ENCODE data around the gene CYP8B1. TPM values are rescaled to one million over a fixed set of nuclear protein-coding genes. Genes with fewer than 3 reads are reported as not detected.

CYP8B1 gene
- total and polyA plus RNA-seq, 2 of the 13 experiments (the other 11 are each of a cell fraction or from before 2014, with no cell fraction given) = 0.58 to 2.0 TPM

GRCh38 chr3:42855547-42856380 is 19.9 kb downstream of the CYP8B1 start (continued):
- TF ChIP-seq, protein P1, sequence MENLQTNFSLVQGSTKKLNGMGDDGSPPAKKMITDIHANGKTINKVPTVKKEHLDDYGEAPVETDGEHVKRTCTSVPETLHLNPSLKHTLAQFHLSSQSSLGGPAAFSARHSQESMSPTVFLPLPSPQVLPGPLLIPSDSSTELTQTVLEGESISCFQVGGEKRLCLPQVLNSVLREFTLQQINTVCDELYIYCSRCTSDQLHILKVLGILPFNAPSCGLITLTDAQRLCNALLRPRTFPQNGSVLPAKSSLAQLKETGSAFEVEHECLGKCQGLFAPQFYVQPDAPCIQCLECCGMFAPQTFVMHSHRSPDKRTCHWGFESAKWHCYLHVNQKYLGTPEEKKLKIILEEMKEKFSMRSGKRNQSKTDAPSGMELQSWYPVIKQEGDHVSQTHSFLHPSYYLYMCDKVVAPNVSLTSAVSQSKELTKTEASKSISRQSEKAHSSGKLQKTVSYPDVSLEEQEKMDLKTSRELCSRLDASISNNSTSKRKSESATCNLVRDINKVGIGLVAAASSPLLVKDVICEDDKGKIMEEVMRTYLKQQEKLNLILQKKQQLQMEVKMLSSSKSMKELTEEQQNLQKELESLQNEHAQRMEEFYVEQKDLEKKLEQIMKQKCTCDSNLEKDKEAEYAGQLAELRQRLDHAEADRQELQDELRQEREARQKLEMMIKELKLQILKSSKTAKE (CRISPR knock-in tag; IDR thresholded peaks at IDR 0.05; ENCODE audit: borderline replicate concordance) = peak; percentile 78; the same call in 1 of the 2 replicates
- no peak; the same call in 1 of the 2 replicates for TF ChIP-seq ZSCAN30 (CRISPR knock-in tag; IDR thresholded peaks at IDR 0.05)
- TF ChIP-seq ESRRA (CRISPR knock-in tag; IDR thresholded peaks at IDR 0.05; ENCODE audit: low read depth) = peak; percentile 74; the same call in 1 of the 2 replicates
- no peak for TF ChIP-seq ZNF484 (CRISPR knock-in tag; IDR thresholded peaks at IDR 0.05; ENCODE audit: borderline replicate concordance, low read depth)
- peak; percentile 31; the same call in 1 of the 2 replicates for TF ChIP-seq ZNF317 (CRISPR knock-in tag; IDR thresholded peaks at IDR 0.05)
- TF ChIP-seq ZFP36L1 (CRISPR knock-in tag; IDR thresholded peaks at IDR 0.05) = 0 out of 2 replicates have a peak, but pooled peaks have one; percentile 29
- TF ChIP-seq, protein P2, sequence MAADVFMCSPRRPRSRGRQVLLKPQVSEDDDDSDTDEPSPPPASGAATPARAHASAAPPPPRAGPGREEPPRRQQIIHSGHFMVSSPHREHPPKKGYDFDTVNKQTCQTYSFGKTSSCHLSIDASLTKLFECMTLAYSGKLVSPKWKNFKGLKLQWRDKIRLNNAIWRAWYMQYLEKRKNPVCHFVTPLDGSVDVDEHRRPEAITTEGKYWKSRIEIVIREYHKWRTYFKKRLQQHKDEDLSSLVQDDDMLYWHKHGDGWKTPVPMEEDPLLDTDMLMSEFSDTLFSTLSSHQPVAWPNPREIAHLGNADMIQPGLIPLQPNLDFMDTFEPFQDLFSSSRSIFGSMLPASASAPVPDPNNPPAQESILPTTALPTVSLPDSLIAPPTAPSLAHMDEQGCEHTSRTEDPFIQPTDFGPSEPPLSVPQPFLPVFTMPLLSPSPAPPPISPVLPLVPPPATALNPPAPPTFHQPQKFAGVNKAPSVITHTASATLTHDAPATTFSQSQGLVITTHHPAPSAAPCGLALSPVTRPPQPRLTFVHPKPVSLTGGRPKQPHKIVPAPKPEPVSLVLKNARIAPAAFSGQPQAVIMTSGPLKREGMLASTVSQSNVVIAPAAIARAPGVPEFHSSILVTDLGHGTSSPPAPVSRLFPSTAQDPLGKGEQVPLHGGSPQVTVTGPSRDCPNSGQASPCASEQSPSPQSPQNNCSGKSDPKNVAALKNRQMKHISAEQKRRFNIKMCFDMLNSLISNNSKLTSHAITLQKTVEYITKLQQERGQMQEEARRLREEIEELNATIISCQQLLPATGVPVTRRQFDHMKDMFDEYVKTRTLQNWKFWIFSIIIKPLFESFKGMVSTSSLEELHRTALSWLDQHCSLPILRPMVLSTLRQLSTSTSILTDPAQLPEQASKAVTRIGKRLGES (CRISPR knock-in tag; IDR thresholded peaks at IDR 0.05; ENCODE audit: borderline replicate concordance) = no peak
- no peak for TF ChIP-seq KLF9 (CRISPR knock-in tag; IDR thresholded peaks at IDR 0.05; ENCODE audit: low read depth)
- TF ChIP-seq MEIS2 (CRISPR knock-in tag; IDR thresholded peaks at IDR 0.05) = peak; percentile 28
- TF ChIP-seq, protein P3, sequence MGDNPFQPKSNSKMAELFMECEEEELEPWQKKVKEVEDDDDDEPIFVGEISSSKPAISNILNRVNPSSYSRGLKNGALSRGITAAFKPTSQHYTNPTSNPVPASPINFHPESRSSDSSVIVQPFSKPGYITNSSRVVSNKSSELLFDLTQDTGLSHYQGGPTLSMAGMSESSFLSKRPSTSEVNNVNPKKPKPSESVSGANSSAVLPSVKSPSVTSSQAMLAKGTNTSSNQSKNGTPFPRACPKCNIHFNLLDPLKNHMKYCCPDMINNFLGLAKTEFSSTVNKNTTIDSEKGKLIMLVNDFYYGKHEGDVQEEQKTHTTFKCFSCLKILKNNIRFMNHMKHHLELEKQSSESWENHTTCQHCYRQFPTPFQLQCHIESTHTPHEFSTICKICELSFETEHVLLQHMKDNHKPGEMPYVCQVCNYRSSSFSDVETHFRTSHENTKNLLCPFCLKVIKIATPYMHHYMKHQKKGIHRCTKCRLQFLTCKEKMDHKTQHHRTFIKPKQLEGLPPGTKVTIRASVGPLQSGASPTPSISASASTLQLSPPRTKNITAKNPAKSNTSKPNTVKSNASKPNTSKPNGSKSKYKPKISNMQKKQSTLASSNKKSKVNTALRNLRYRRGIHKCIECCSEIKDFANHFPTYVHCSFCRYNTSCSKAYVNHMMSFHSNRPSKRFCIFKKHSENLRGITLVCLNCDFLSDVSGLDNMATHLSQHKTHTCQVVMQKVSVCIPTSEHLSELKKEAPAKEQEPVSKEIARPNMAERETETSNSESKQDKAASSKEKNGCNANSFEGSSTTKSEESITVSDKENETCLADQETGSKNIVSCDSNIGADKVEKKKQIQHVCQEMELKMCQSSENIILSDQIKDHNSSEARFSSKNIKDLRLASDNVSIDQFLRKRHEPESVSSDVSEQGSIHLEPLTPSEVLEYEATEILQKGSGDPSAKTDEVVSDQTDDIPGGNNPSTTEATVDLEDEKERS (CRISPR knock-in tag; IDR thresholded peaks at IDR 0.05) = no peak
- TF ChIP-seq FOXA1 (IDR thresholded peaks at IDR 0.05) = peak; percentile 72
- peak; percentile 79 for TF ChIP-seq FOXA1 (CRISPR knock-in tag; IDR thresholded peaks at IDR 0.05)
- TF ChIP-seq, protein P4, sequence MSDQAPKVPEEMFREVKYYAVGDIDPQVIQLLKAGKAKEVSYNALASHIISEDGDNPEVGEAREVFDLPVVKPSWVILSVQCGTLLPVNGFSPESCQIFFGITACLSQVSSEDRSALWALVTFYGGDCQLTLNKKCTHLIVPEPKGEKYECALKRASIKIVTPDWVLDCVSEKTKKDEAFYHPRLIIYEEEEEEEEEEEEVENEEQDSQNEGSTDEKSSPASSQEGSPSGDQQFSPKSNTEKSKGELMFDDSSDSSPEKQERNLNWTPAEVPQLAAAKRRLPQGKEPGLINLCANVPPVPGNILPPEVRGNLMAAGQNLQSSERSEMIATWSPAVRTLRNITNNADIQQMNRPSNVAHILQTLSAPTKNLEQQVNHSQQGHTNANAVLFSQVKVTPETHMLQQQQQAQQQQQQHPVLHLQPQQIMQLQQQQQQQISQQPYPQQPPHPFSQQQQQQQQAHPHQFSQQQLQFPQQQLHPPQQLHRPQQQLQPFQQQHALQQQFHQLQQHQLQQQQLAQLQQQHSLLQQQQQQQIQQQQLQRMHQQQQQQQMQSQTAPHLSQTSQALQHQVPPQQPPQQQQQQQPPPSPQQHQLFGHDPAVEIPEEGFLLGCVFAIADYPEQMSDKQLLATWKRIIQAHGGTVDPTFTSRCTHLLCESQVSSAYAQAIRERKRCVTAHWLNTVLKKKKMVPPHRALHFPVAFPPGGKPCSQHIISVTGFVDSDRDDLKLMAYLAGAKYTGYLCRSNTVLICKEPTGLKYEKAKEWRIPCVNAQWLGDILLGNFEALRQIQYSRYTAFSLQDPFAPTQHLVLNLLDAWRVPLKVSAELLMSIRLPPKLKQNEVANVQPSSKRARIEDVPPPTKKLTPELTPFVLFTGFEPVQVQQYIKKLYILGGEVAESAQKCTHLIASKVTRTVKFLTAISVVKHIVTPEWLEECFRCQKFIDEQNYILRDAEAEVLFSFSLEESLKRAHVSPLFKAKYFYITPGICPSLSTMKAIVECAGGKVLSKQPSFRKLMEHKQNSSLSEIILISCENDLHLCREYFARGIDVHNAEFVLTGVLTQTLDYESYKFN (CRISPR knock-in tag; conservative IDR thresholded peaks at IDR 0.05) = peak; percentile 96
- no peak for TF ChIP-seq FUBP1 (CRISPR knock-in tag; IDR thresholded peaks at IDR 0.05; ENCODE audit: borderline replicate concordance)

Data from HepG2 (cell line).